NCI-H1417 (cell line): ENCODE results near the gene CAPN1.
A peak's percentile ranks its signal among the peaks of the same experiment; 100 is the strongest.
"Not testable (repeated sequence)": the region's sequence is repeated elsewhere in the genome, so short reads cannot be mapped to it uniquely, and the experiment has no call there.

Source experiments
- DNase-seq, 3 experiments: peaks; one replicate each; lab custom pipeline; 2025; lab: John Stamatoyannopoulos, UW

The CAPN1 gene

DNA sequence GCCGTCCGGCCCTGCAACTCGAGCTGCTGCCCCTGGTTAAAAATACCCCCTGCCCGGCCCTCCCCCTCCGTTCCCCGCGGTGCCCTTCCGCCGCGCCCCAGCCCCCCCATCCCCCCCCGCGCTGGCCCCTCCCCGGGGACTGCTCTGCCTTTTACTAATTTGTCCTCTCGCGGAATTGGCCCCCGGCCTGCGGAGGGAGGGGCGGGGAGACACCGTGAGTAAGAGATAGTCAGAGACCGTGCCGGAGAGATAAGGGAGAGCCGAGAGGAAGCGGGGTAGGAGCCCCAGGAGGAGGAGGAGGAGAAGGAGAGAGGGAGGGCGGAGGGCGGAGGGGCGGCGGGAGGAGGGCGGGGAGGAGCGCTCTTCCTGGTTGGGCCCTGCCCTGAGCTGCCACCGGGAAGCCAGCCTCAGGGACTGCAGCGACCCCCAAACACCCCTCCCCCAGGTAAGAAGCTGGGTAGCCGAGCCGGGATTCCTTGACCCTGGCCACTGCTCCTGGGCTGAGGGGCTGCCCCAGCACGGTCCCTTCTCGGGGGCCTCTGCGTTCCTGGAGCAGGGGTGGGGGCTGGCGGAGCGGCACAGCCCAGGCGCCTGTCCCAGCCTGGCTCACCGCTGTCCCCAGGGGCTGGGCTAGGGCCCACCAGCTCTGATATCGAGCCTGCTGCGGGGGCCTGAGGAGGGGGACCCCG is at the start of gene CAPN1:
CAPN1 (plus strand) TSS at position 360 of the 689 bp plus-strand sequence. CDS start 774 bp downstream, outside the sequence.
- DNase-seq = peak in 2 of 3 experiments; percentile 71 to 75

GRCh38 chr11:65132238-65132987 is 49.3 kb upstream of the CAPN1 start:
- DNase-seq = no peak

- peak in 1 of 3 experiments; percentile 35 for DNase-seq
These were observed 48.6 kb upstream of the CAPN1 start for GRCh38 chr11:65132988-65133700.

DNA sequence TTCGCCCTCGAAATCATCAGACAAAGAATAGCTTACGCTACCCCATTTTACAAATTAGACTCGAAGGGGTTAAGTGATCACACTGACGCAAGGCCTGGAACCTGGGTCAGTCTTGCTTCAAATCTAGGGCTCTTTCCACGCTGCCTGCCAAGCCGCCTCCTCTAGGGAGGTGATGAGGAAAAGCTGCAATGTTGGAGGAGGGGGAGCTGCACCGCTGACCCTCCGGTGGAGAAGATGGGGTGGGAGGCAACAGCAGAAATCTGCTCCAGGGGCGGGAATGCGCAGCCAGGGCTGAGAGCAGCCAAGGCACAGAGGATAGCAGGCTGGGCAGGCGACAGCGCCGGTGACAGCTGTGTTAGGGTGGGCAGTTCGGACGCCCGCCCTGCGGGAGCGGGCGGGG is 48.0 kb upstream of the CAPN1 start:
- DNase-seq = no peak

- DNase-seq = peak; percentile 85 to 99 (median 99)
These were observed 47.3 kb upstream of the CAPN1 start, which contains the start of gene SYVN1 for GRCh38 chr11:65134240-65134951. TSS of gene SYVN1 (minus strand) at chr11:65134519. CDS start at chr11:65133601, 918 bp downstream.

DNA sequence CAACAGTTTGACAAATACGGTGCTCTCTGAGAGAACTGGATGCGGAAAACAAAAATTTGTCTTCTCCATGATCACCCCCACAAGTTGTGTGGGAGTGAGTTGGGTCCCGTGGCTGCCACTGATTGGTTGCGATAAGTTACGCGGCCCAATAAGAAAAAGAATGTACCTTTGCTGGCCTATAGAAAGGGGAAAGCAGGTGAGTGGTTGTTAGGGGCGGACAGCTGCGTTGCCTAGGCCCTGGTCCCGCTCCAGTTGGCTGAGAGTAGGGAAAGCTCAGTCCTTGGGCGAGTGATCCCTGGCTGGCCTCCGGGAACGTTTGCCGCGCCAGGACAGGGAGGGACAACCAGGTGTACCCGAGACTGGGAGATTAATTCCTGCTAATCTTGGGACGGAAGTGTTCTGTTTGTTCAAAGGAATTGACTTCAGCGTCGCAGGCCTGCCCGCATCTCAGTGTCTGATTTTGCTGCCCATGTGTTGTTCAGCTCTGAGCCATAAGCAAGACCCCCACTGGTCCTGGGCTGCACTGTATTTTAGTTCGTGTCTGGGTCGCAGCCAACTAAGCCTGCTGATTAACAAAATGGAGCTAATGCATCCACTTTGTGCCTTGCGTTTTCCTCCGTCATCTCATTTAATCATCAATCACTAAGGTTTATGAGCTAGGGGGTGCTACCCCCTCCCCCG is 46.6 kb upstream of the CAPN1 start:
- DNase-seq = peak; percentile 93 to 99 (median 99)

DNA sequence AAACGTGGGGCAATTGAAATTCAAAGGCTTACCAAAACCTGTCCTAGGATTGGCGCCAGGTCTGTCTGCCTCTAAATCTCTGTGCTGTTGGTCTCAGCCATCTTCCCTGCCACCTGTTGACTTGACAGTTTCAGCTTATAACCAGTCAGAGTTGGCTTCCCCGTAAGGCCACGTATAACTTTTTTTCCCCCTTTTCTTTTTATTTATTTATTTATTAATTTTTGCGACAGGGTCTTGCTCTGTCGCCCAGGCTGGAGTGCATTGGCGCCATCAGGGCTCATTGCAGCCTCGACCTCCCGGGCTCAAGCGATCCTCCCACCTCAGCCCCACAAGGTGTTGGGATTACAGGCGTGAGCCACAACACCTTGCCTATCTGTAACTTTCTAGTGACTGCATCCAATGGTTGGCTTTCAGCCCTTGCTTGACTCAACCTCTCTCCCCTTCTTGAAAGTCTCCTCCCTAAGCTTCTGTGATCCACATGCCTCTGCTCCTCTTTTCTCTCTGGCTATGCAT is 46.0 kb upstream of the CAPN1 start:
- DNase-seq = no peak

- DNase-seq = no peak
These were observed 45.1 kb upstream of the CAPN1 start for GRCh38 chr11:65136515-65137096.

GRCh38 chr11:65141896-65142494 is 39.7 kb upstream of the CAPN1 start:
- no peak for DNase-seq

GRCh38 chr11:65147352-65148075 is 34.2 kb upstream of the CAPN1 start:
- DNase-seq = no peak

GRCh38 chr11:65148657-65149056 is 33.1 kb upstream of the CAPN1 start:
- DNase-seq = no peak

- DNase-seq = not testable (repeated sequence)
These were observed 31.6 kb upstream of the CAPN1 start for GRCh38 chr11:65150131-65150508.

- DNase-seq = peak in 2 of 3 experiments; percentile 23 to 45
These were observed 31.0 kb upstream of the CAPN1 start for GRCh38 chr11:65150509-65151299.

DNA sequence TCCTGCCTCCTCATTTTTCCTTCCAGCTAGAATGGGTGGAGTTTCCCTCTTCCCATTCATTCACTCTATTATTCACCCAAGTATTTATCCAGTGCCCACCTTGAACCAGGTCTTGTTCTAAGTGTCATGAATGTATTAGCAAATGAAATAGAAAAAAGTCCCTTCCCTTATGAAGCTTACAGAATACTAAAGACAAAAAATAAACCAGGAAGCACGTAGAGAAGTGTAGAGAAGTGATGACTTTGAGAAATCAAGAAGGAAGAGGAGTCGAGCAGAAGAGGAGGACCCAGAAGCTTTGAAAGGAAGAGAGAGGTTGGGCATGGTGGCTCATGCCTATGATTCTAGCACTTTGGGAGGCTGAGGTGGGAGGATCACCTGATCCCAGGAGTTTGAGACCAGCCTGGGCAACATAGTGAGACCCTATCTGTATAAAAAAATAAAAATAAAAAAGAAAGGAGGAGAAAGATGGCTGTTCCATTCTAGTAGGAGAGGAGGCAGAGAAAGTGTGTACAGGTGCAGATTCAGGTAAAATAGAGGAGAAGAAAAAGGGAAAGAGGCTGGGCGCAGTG is 30.3 kb upstream of the CAPN1 start:
- no peak for DNase-seq

DNA sequence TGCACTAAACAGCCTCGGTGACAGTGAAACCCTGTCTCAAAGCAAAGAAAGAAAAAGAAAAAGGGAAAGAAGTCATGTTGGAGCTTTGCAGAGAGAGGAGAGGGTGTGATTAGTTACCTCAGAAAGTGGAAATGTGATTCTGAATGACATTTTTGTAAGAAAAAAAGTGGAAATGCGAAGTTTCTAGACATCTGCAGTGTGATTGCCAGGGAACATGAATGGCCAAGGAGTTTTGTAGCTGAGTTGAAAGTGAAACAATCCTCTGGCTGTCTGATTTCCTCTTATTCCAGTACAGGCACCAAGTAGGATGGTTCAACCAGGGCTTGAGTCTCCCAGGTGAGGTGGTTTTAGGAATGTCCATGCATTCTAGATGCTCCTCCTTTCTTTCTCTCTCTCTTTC is 29.6 kb upstream of the CAPN1 start:
- DNase-seq = no peak

DNA sequence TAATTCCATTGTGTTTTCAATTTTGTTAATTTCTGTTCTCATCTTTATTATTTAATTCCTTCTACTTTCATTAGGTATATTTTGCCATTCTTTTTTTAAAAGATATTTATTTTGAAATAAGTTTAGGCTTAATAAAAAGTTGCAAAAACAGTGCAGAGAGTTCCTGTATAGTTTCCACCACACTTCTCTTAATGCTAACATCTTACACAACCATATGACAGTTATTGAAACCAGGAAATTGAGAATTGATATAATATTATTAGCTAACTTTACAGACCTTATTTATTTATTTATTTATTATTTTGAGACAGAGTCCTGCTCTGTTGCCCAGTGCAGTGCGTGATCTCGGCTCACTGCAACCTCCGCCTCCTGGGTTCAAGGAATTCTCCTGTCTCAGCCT is 25.5 kb upstream of the CAPN1 start:
- DNase-seq = no peak

DNA sequence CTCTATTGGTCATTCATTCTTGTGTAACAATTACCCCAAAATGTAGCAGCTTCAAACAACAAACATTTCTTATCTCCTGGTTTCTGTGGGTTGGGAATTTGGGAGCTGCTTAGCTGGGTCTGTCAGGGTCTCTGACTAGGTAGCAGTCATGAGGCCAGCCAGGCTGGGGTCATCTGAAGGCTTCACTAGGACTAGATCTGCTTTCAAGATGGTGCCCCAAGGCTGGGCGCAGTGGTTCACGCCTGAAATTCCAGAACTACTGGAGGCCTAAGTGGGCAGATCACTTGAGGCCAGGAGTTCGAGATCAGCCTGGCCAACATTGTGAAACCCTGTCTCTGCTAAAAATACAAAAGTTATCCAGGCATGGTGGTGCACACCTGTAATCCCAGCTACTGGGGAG is 24.8 kb upstream of the CAPN1 start:
- no peak for DNase-seq

DNA sequence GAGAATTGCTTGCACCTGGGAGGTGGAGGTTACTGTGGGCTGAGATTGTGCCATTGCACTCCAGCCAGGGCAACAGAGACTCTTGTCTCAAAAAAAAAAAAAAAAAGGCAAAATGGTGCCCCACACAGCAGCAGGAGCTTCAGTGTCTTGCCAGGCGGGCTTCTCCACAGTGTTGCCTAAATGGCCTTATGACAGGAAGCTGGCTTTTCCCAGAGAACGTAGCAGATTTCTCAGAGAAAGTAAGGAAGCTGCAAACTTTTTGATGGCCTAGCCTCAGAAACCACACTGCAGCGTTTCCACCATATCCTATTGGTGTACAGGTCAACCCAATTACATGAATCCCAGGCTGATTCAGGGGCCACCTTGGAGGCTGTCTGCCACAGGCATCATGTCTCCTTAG is 24.4 kb upstream of the CAPN1 start:
- DNase-seq = no peak

- DNase-seq = no peak
These were observed 22.7 kb upstream of the CAPN1 start for GRCh38 chr11:65159012-65159411.
